AG08396 (cell line): ENCODE measurements around the gene RXYLT1.
A peak's percentile ranks its signal among the peaks of the same experiment; 100 is the strongest.
"Not testable (repeated sequence)": the region's sequence is repeated elsewhere in the genome, so short reads cannot be mapped to it uniquely, and the experiment has no call there.

Source experiments
- DNase-seq: peaks from one replicate; pipeline ENCODE4 v3.0.0; 2012; ENCODE audit warnings: low spot score, mixed read lengths

The RXYLT1 gene, protein sequence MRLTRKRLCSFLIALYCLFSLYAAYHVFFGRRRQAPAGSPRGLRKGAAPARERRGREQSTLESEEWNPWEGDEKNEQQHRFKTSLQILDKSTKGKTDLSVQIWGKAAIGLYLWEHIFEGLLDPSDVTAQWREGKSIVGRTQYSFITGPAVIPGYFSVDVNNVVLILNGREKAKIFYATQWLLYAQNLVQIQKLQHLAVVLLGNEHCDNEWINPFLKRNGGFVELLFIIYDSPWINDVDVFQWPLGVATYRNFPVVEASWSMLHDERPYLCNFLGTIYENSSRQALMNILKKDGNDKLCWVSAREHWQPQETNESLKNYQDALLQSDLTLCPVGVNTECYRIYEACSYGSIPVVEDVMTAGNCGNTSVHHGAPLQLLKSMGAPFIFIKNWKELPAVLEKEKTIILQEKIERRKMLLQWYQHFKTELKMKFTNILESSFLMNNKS

DNA sequence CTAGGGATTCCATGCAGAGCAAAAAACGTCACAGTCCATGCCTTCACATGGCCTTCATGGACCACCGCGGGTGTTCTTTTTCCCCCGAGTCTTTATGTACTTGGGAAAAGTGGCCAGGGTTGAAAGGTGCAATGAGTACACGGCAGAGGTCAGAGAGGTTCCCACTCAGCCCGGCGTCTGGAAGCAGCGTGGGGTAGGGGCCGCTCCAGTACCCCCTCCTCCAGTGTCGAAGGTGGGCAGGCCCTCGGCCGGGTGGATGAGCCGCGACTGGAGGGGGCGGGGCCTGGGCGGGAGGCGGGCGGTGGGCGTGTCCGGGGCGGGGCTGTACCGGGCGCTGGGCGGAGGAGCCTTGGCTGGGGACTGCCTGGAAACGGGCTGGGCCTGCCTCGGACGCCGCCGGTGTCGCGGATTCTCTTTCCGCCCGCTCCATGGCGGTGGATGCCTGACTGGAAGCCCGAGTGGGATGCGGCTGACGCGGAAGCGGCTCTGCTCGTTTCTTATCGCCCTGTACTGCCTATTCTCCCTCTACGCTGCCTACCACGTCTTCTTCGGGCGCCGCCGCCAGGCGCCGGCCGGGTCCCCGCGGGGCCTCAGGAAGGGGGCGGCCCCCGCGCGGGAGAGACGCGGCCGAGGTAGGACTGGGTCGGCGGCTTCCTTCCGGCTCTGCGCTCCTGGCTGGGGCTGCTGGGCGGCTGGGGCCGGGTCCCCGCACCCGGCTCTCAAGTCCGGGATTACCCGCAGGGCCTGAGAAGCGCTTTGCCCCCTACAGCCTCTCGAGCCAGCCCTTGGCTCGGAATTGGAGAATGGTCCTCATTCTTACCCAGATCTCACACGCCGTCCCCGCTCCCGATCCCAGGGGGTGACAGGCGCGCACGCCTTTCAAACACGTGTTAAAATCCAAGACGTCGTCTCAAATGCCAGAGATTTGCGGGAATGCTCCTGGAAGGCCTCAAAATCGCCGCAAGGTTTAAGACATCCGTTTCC is at the start of gene RXYLT1:
TSS of gene RXYLT1 (plus strand) at position 412 of the 984 bp plus-strand sequence. CDS start at position 464, 52 bp downstream.
- peak; percentile 97 for DNase-seq

- not testable (repeated sequence) for DNase-seq
These were observed 46.9 kb upstream of the RXYLT1 start for GRCh38 chr12:63732779-63733178.

DNA sequence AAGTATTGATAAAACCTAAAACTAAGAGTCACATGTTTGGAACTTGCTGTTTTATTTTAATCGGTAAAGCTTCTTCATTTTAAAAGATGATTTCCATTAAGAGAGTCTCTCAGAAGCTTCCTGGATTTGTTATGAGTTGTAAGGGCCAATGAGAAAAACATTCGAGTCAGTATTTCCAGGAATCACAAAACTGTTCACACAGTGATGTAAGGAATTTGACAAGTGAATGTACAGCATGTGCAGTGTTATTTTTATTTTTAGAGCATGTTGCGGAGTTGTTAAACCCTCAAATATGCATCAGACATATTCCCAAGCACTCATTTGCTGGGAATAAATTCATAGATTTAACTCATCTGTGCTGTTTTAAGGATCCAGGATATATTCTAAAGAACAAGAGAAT is 46.1 kb upstream of the RXYLT1 start:
- DNase-seq: not testable (repeated sequence)

- not testable (repeated sequence) for DNase-seq
These were observed 39.2 kb upstream of the RXYLT1 start for GRCh38 chr12:63740551-63740950.

- DNase-seq: not testable (repeated sequence)
These were observed 38.3 kb upstream of the RXYLT1 start for GRCh38 chr12:63741431-63741830.

DNA sequence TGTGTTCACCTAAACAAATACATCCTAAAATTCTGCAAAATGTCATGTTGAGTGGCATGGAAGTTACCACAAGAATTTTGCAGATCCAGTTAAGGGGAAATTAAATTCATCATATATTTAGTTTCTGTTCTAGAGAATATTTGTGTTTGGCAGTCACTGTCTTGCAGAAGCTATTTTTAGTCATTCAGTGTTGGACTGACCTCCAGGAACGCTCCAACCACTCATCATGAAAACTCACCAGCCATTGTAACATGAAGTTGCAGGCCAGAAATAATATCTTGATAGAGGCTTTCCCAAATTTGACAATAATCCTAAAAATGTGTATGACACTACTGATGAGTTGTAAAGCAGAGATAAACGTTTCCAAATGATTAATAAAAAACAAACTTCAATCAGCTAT is 35.6 kb upstream of the RXYLT1 start:
- DNase-seq: not testable (repeated sequence)

DNA sequence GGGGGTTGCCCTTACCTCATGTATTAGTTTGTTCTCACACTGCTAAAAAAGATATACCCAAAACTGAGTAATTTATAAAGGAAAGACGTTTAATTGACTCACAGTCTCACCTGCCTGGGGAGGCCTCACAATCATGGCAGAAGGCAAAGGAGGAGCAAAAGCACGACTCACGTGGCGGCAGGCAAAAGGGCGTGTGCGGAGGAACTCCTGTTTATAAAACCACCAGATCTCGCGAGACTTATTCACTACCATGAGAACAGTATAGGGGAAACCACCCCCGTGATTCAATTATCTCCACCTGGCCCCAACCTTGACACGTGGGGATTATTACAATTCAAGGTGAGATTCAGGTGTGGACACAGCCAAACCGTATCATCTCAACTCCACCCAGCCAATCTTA is 33.2 kb upstream of the RXYLT1 start:
- DNase-seq: not testable (repeated sequence)

DNA sequence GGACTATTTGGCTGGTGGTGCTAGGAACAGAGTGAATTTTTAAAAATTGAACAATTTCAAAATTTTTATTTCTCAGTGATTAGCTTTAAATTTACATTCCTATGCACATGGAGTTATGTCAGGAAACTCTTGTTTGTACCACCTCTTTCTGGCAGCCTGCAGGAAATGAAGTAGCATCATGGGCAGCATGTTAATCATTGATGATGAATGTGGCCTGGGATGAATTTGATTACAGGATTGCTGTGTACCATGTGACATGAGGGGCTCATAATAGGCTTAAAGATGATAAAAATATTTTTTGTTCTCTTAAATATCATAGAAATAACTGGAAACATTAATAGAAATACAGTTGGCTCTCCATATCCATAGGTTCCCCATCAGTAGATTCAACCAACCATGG is 32.6 kb upstream of the RXYLT1 start:
- DNase-seq: not testable (repeated sequence)

DNA sequence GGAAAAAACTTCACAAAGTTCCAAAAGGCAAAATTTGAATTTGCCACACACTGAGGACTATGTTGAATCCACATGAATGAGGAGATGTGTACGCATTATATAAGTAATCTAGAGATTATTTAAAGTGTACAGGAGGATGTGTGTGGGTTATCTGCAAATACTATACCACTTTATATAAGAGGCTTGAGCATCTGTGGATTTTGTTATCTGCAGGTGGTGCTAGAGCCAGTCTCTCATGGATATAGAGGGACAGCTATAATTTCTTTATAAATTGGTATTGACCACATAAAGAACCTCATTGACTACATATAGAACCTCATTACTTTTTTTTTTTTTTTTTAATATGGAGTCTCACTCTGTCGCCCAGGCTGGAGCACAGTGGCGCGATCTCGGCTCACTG is 32.2 kb upstream of the RXYLT1 start:
- no peak for DNase-seq

- DNase-seq: no peak
These were observed 27.4 kb upstream of the RXYLT1 start for GRCh38 chr12:63752283-63752682.

DNA sequence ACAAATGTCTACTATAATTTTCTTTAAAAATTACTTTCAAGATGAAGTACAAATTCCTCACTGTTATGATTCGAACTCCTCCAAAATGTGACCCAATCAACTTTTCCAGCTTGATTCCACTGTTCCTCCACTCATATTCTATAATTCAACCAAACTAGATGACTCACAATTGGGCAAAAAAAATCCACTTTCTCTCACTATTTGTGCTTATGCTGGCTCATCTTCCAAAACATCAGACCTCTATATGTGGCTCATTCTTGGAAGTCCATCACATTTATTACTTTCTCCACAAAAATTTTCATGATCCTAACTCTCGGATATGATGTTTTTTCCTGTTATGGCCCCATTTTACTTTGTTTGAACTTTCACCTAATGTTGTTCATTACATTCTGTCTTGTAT is 26.9 kb upstream of the RXYLT1 start:
- no peak for DNase-seq

DNA sequence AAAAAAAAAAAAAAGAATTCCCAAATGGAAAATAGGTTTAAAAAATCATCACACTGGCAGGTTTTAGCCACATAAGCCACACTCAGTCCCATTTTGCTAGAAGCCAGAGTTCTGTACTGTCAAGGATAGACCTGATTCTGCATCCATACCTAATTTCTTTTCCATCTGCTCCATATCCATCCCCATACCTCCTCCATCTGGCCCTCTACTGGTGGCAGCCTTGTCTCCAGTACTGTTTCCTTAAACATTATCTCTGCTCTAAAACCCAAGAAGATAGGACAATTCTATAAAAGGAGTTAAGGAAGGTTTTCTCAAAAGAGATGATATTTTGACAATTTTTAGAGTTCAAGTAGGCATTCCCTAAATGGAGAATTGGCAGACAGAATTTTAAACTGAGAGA is 26.0 kb upstream of the RXYLT1 start:
- no peak for DNase-seq

- no peak for DNase-seq
These were observed 15.2 kb upstream of the RXYLT1 start for GRCh38 chr12:63764481-63764880.

- no peak for DNase-seq
These were observed 13.2 kb upstream of the RXYLT1 start for GRCh38 chr12:63766498-63766897.

DNA sequence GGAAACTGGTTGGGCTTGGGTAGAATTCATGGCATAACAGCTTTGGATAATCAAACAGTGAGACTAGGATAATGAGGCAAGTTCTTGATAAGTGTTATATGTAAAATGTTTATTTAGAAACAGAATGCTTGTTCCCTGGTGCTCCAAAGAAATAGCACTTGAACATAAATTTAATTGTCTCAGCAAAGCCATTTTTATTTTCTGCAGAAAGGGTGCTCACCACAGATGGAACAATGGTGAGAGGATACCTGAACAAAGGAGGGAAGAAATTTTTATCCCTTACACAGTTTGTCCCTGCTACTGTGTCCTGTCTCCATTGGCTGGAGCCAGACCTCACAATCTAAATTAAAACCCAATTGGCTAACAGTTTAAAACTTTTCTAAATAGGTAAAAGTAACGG is 9.3 kb upstream of the RXYLT1 start:
- DNase-seq: no peak

- DNase-seq: no peak
These were observed 2.4 kb upstream of the RXYLT1 start for GRCh38 chr12:63777340-63777739.

GRCh38 chr12:63782466-63782865 is 2.8 kb downstream of the RXYLT1 start:
- no peak for DNase-seq

- DNase-seq: no peak
These were observed 7.6 kb downstream of the RXYLT1 start for GRCh38 chr12:63787306-63787705.

DNA sequence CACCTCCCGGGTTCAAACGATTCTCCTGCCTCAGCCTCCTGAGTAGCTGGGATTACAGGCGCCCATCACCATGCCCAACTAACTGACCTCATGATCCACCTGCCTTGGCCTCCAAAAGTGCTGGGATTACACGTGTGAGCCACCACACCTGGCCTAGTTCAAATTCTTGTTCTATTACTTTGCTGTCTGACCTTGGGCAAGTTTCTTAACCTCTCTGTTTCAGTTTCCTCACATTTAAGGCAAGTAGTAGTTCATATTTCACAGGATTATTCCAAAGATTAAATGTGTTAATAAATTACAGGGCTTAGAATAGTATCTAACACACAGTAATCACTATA is 10.9 kb downstream of the RXYLT1 start:
- no peak for DNase-seq

GRCh38 chr12:63792338-63792737 is 12.6 kb downstream of the RXYLT1 start:
- DNase-seq: no peak

DNA sequence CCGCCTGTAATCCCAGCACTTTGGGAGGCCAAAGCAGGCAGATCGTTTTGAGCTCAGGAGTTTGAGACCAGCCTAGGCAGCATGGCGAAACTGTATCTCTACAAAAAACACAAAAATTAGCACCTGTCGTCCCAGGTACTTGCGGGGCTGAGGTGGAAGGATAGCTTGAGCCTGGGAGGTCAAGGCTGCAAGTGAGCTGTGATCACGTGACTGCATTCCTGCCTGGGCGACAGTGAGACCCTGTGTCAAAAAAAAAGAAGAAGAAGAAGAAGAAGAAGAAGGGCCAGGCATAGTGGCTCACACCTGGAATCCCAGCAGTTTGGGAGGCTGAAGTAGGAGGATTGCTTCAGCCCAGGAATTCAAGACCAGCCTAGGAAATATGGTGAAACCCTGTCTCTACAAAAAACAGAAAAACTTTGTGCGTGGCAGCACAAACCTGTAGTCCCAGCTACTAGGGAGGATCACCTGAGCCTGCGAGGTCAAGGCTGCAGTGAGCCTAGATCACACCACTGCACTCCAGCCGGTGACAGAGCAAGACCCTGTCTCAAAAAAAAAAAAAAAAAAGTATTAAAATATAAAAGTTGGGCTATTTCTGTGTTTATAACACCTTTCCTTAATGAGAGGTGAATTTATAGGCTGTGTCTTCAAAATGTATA is 15.5 kb downstream of the RXYLT1 start:
- no peak for DNase-seq

DNA sequence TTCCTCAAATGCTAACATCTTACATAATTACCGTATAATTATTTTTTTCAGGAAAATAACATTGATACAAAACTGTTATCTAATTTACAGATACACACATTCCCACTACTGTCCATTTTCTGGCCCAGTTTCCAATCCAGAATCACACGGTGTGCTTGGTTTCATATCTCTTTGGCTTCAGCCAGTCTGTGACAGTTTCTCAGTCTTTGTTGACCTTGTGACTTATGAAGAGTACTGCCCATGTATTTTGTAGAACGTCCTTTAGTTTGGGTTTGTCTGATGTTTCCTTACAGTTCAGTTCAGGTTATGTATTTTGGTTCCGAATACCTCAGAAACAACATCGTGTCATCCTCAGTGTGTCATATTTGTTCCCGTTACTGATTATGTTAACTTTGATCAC is 16.2 kb downstream of the RXYLT1 start:
- DNase-seq: no peak
